Left ventricle myocardium inferior (tissue), 1 donor: ENCODE data around the gene CEP89. TPM values are rescaled to one million over a fixed set of nuclear protein-coding genes. Genes with fewer than 3 reads are reported as not detected.

Experiments
- DNase-seq: peaks from one replicate; pipeline ENCODE4 v3.0.0-alpha.2; 2020
- H3K27ac ChIP-seq: fragments of 200-600 bp; replicated peaks from 2 replicates; pipeline ENCODE4 v1.8.0; 2021
- H3K27me3 ChIP-seq: fragments of 200-600 bp; 2 replicates; pipeline ENCODE4 v1.8.0; 2021; ENCODE audit warnings: low read depth
- H3K36me3 ChIP-seq: fragments of 200-600 bp; 2 replicates; pipeline ENCODE4 v1.8.0; 2021
- H3K4me1 ChIP-seq: fragments of 200-600 bp; 2 replicates; pipeline ENCODE4 v1.8.0; 2021
- H3K4me3 ChIP-seq: fragments of 200-600 bp; 2 replicates; pipeline ENCODE4 v1.8.0; 2021; ENCODE audit warnings: mild to moderate bottlenecking, moderate library complexity
- H3K9me3 ChIP-seq: fragments of 200-600 bp; replicated peaks from 2 replicates; pipeline ENCODE4 v1.8.0; 2021
- CTCF ChIP-seq: fragments of 200-600 bp; IDR thresholded peaks from 2 replicates; pipeline ENCODE4 v1.8.0; 2021; ENCODE audit warnings: antibody characterized with exemption, mild to moderate bottlenecking, borderline replicate concordance
- intact Hi-C: fragments of 100-400 bp; cut with micrococcal nuclease; formaldehyde crosslinking; loops from one replicate; pipeline ENCODE4 v1.11.0; 2022
- total RNA-seq: library from RNA; stranded (reverse); fragmentation: NEBNext Ultra II Directional; extraction: Animal tissue kit (Norgen Biotek cat#: 25700); gene quantifications from one replicate; pipeline ENCODE4 v1.2.1, GENCODE V29; 2021
- donor health status: DM: no; HTN: yes; CAD: no; lungs with severe emphysema.

Gene CEP89
- total RNA-seq, 1 donor from 2014 or later, result 9.1 TPM

- DNase-seq, result no peak
- intact Hi-C loops, result no loop called here
- Histone ChIP-seq H3K9me3 (peaks cover 23% of the 10 kb centered on the region), H3K27ac (no peak overlapping the region), H3K4me3 (no peak overlapping the region), H3K27me3 (no peaks in the 10 kb centered on the region), H3K4me1 (no peaks in the 10 kb centered on the region), H3K36me3 (peaks cover 76% of the 10 kb centered on the region)
- TF ChIP-seq CTCF, result no peak
Observed at GRCh38 chr19:32901504-32902161, 70.1 kb downstream of the CEP89 start.

GRCh38 chr19:32896516-32897214, 75.1 kb downstream of the CEP89 start:
- TF ChIP-seq CTCF, result no peak
- Histone ChIP-seq H3K4me3 (no peak overlapping the region), H3K9me3 (peaks cover 44% of the 10 kb centered on the region), H3K36me3 (peaks cover 94% of the 10 kb centered on the region), H3K27ac (no peak overlapping the region), H3K27me3 (no peaks in the 10 kb centered on the region), H3K4me1 (no peaks in the 10 kb centered on the region)
- intact Hi-C loops, result no loop called here
- no peak for DNase-seq

GRCh38 chr19:32895384-32895783, 76.4 kb downstream of the CEP89 start:
- no peak for TF ChIP-seq CTCF

GRCh38 chr19:32891609-32892008, 80.1 kb downstream of the CEP89 start:
- H3K27ac ChIP-seq, result no peak overlapping the region
- TF ChIP-seq CTCF, result no peak
- no peak overlapping the region for H3K4me3 ChIP-seq
- no peaks in the 10 kb centered on the region for H3K4me1 ChIP-seq
- H3K36me3 ChIP-seq, result peaks cover 84% of the 10 kb centered on the region
- H3K9me3 ChIP-seq, result peaks cover 54% of the 10 kb centered on the region
- no peak for DNase-seq
- no peaks in the 10 kb centered on the region for H3K27me3 ChIP-seq
- intact Hi-C loops, result no loop called here

More at GRCh38 chr19:32895384-32895783, 76.4 kb downstream of the CEP89 start:
- Histone ChIP-seq H3K36me3 (peaks cover 95% of the 10 kb centered on the region), H3K9me3 (peaks cover 54% of the 10 kb centered on the region), H3K4me3 (no peak overlapping the region), H3K27ac (no peak overlapping the region), H3K27me3 (no peaks in the 10 kb centered on the region), H3K4me1 (no peaks in the 10 kb centered on the region)
- intact Hi-C loops, result no loop called here
- DNase-seq, result no peak

GRCh38 chr19:32890841-32891240, 80.9 kb downstream of the CEP89 start:
- no peak for DNase-seq
- Histone ChIP-seq H3K4me3 (no peak overlapping the region), H3K27ac (no peak overlapping the region), H3K9me3 (peaks cover 48% of the 10 kb centered on the region), H3K4me1 (no peaks in the 10 kb centered on the region), H3K36me3 (peaks cover 77% of the 10 kb centered on the region), H3K27me3 (no peaks in the 10 kb centered on the region)
- TF ChIP-seq CTCF, result no peak
- intact Hi-C loops, result no loop called here
